Raji (cell line): ENCODE data around the gene ARHGEF28.

Source experiments
- POLR2A ChIP-seq: IDR thresholded peaks from 2 replicates; pipeline ENCODE4 v1.6.1; 2011; ENCODE audit warnings: low read depth, low read length, control low read depth; ENCODE audit not compliant: insufficient read depth

The ARHGEF28 gene

GRCh38 chr5:73638344-73639095, 12.5 kb downstream of the ARHGEF28 start:
- TF ChIP-seq POLR2A = no peak

- no peak for TF ChIP-seq POLR2A
Measured at GRCh38 chr5:73640861-73641320, 14.9 kb downstream of the ARHGEF28 start.

GRCh38 chr5:73641811-73642210, 15.8 kb downstream of the ARHGEF28 start:
- no peak for TF ChIP-seq POLR2A

GRCh38 chr5:73642344-73642743, 16.3 kb downstream of the ARHGEF28 start:
- TF ChIP-seq POLR2A = no peak

- no peak for TF ChIP-seq POLR2A
Measured at GRCh38 chr5:73644385-73644963, 18.5 kb downstream of the ARHGEF28 start.

DNA sequence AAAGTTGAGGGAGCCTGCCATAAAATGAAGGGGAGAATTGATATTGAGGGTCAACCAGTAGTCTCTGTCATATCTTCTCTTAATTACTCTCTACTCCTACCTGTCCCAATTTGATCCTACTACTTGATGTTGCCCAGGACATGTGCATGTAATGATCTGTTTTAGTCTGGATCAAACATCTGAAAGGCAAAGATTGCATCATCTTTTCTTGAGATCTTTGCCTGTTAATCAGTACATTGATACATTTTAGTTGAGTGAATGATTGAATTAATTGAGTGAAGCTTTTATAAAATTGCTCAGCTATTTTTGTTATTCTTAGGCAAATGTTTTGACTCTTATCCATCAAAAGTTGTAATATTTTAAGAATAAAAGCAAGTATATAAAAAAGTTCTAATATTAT, 21.7 kb downstream of the ARHGEF28 start:
- TF ChIP-seq POLR2A = no peak

DNA sequence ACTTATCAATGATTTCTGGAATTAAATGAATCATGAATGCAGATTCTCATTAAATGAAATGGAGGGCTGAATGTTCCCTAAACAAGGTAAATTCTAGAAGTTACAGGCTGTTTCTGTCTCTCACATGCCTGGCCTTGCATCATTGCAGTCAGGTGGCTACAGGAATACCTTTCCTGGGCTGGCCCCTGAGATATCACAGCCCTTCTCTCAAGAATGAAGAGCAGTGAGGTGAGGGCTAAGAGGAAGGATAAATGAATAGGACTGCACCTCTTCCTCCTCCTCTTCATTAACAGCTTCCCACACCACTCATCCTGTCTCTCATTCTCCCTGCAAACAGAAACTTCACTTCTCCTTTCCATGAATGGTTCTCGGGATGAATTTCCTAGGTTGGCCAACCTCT, 22.5 kb downstream of the ARHGEF28 start:
- no peak for TF ChIP-seq POLR2A

- TF ChIP-seq POLR2A = no peak
Measured at GRCh38 chr5:73649926-73650325, 23.9 kb downstream of the ARHGEF28 start.

- TF ChIP-seq POLR2A = no peak
Measured at GRCh38 chr5:73652391-73652790, 26.4 kb downstream of the ARHGEF28 start.

DNA sequence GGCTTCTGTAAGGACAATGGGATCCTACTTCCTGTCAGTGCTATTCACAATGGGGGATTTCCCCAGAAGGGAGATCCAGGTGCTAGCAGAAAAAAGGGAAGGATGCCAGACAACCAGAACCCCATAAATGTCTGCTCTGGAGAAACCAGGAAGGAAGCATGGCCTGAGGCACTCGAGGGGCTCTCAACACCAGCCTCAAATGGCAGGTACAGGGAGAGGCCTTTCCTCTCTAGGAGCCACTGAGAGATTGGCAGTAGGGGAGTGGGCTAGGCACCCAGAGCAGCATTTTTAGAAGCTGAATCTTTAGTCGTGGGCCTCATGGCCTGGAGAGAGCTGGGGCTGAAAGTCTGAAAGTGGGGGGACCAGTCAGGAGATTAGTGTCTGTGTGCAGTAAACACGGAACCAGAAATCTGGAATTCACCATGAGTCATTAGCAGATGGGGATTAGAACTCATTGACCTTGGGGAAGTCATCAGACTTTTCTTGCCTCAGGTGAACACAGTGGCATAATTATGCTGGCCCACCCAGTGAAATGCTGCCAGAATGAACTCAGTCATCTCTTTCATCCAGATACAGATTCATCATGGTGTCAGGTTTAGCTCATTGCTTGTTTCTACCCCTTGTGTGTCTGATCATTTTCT, 28.3 kb downstream of the ARHGEF28 start:
- no peak for TF ChIP-seq POLR2A

GRCh38 chr5:73654819-73655318, 28.9 kb downstream of the ARHGEF28 start:
- no peak for TF ChIP-seq POLR2A

DNA sequence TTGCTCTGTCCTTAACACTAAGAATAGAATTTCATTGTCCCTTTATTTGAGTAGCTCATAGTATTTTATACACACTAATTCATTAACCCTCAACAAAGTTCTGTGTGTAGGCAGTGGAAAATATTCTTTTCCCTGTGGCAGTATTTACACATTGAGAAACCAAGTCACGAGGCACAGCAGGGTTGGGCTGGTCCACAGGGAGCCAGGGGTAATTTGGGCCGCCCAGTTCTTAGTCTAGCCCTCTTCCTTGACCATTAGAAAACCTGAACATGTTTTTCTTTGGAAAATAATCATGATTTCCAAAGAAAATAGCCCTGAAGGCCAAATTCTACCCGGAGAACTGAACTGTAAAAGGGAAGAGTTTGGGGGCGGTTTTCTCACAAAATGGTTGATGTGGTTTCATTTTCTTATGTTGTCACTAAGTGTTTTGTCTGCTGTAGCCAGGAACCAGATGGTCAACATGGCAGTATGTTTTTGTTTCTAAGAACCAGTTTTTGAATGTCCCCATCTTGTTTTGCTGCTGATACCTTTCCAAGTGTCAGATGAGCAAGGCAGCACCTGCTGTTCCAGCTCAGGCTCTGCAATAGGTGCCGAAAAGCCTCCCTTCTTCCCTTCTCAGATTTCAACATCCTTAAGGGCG, 29.6 kb downstream of the ARHGEF28 start:
- no peak for TF ChIP-seq POLR2A

GRCh38 chr5:73661753-73662152, 35.8 kb downstream of the ARHGEF28 start:
- no peak for TF ChIP-seq POLR2A

- TF ChIP-seq POLR2A = no peak
Measured at GRCh38 chr5:73663161-73663859, 37.3 kb downstream of the ARHGEF28 start.

GRCh38 chr5:73663860-73664240, 37.9 kb downstream of the ARHGEF28 start:
- TF ChIP-seq POLR2A = no peak
